Measurements from ENCODE around the gene RAB43. TPM values are rescaled to one million over a fixed set of nuclear protein-coding genes. Genes with fewer than 3 reads are reported as not detected.
"Not testable (repeated sequence)": the region's sequence is repeated elsewhere in the genome, so short reads cannot be mapped to it uniquely, and the experiment has no call there.

RAB43 gene
- 5.1 TPM for total RNA-seq
- long read RNA-seq, full-length matches to known transcripts, result 10 of 11 reads
- long read RNA-seq, partial matches to known transcripts, result 0 of 11 reads
- long read RNA-seq, other reads (novel, unspliced or antisense), result 1 of 11 reads

DNA sequence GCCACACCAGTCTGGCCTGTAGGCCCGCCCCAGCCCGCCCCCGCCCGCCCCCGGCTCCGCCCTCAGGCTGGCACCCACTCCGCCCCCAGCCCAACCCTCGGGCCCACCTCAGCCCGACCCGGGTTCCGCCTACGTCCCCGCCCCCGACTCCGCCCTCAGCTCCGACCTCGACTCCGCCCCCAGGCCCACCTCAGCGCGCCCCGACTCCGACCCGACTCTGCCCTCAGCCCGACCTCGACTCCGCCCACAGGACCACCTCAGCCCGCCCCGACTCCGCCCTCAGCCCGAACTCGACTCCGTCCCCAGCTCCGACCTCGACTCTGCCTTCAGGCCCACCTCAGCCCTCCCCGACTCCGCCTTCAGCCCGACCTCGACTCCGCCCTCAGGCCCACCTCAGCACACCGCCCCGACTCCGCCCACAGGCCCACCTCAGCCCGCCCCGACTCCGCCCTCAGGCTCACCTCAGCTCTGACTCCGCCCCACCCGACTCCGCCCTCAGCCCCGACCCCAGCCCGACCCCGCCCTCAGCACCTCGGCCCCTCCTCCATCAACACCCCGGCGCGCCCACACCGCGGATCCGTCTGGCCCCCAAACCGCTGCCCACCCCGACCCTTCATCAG lies at the start of gene RAB43:
Gene RAB43 (minus strand): TSS at position 13 of the 620 bp plus-strand sequence. CDS start 315 bp downstream, outside the sequence.
- DNase-seq (peak; percentile 93), ATAC-seq (ENCODE audit: poor library complexity) (peak; percentile 90)
- intact Hi-C loops (cut with DNase I), result no loop called here

DNA sequence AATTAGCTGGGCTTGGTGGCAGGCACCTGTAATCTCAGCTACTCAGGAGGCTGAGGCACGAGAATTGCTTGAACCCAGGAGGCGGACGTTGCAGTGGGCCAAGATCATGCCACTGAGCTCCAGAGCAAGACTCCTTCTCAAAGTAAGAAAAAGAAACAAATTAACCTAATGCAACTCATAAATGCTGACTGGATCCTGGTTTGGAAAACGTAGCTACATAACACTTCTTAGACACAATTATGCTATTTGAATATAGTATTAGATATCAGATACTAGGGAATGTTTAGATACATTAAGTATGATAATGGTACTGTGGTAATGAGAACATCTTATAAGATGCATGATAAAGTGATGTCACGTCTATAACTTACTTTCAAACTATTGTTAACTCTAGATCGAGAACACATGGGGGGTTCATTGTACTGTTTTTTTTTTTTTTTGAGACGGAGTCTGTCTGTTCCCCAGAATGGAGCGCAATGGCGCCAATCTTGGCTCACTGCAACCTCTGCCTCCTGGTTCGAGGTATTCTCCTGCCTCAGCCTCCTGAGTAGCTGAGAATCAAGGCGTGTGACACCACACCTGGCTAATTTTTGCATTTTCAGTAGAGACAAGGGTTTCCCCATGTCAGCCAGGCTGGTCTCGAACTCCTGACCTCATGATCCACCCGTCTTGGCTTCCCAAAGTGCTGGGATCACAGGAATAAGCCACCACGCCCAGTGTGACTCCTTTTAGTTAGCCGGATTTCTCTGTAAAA lies 45.2 kb upstream of the RAB43 start:
- ATAC-seq (ENCODE audit: poor library complexity), result no peak
- DNase-seq, result no peak
- intact Hi-C loops (cut with DNase I), result no loop called here

DNA sequence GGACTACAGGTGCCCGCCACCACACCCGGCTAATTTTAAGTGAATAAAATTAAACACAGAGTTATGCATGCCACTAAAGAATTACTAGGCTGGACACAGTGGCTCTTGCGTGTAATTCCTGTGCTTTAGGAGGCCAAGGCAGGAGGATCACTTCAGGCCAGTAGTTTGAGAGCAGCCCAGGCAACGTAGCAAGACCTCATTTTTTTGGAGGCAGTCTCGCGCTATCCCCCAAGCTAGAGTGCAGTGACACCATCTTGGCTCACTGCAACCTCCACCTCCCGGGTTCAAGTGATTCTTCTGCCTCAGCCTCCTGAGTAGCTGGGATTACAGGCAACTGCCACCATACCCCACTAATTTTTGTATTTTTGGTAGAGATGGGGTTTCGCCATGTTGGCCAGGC lies 44.0 kb upstream of the RAB43 start:
- DNase-seq; intact Hi-C loops (cut with DNase I); ATAC-seq (ENCODE audit: poor library complexity): not testable (repeated sequence)

DNA sequence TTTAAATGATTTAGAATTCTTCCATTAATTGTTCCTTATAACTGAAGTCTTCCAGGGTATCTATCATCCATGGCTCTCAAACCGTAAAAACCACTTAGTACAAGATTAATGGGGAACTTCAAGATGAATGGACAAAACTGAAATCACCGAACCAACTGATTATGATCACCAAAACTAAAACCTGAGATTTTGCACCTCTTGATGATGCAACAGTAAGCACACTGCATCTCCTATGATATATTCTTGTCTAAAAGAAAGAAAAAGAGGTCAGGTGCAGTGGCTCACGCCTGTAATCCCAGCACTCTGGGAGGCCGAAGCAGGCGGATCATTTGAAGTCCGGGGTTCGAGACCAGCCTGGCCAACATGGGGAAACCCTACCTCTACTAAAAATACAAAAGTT lies 42.9 kb upstream of the RAB43 start:
- ATAC-seq (ENCODE audit: poor library complexity) (no peak), DNase-seq (no peak)

GRCh38 chr3:129162729-129163579 lies 41.4 kb upstream of the RAB43 start:
- intact Hi-C loops (cut with DNase I), result no loop called here
- ATAC-seq (ENCODE audit: poor library complexity) (no peak), DNase-seq (no peak)

More for the DNA sequence above, 42.9 kb upstream of the RAB43 start:
- intact Hi-C loops (cut with DNase I), result no loop called here

GRCh38 chr3:129161860-129162271 lies 40.3 kb upstream of the RAB43 start:
- no peak for DNase-seq
- peak; percentile 2 for ATAC-seq (ENCODE audit: poor library complexity)
- intact Hi-C loops (cut with DNase I), result no loop called here

- peak; percentile 92 for DNase-seq
- peak; percentile 97 for ATAC-seq (ENCODE audit: poor library complexity)
- intact Hi-C loops (cut with DNase I), result no loop called here
Observed at GRCh38 chr3:129160891-129161859, 39.6 kb upstream of the RAB43 start, which contains the start of gene ISY1. Gene ISY1 (minus strand): TSS chr3:129161063. CDS start chr3:129160975, 88 bp downstream.

DNA sequence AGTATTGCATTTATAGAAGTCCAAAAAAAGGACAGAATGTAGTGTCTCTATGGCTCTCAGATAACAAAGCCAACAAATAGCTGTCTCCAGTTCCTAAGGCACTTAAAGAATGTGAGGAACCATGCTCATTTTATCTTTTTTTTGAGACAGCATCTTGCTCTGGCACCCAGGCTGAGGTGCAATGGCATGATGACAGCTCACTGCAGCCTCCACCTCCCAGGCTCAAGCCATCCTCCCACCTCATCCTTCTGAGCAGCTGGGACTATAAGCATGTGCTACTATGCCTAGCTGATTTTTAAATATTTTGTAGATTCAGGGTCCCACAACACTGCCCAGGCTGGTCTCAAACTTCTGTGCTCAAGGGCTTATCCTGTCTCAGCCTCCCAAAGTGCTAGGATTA lies 23.2 kb upstream of the RAB43 start:
- ATAC-seq (ENCODE audit: poor library complexity) (no peak), DNase-seq (no peak)
- intact Hi-C loops (cut with DNase I), result no loop called here

DNA sequence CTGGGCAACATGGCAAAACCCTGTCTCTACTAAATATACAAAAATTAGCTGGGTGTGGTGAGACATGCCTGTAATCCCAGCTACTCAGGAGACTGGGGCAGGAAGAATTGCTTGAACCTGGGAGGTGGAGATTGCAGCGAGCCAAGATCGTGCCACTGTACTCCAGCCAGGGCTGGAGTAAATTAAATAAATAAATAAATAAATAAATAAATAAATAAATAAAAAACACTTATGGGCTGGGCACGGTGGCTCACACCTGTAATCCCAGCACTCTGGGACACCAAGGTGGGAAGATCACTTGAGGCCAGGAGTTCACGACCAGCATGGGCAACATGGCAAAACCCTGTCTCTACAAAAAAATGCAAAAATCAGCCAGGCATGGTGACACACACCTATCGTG lies 19.4 kb upstream of the RAB43 start:
- intact Hi-C loops (cut with DNase I); ATAC-seq (ENCODE audit: poor library complexity); DNase-seq: not testable (repeated sequence)

DNA sequence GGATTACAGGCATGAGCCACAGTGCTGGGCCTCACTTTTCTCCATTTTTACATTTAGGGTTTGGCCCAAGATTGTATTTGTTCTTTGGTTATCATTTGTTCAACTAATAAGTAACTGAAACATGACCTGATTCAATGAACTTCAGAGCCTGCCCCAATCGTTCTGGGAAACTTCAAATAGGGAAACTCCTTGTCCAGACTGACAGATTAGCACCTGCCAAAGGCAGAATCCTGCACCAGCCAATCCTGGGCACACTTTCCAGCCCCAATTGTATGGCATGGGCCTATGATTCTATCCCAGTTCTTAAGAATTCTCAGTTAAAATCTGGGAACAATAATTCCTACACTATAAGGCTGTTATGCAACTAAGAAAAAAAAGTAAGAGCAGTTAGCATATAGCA lies 18.3 kb upstream of the RAB43 start:
- intact Hi-C loops (cut with DNase I), result no loop called here
- DNase-seq (no peak), ATAC-seq (ENCODE audit: poor library complexity) (no peak)

GRCh38 chr3:129136275-129136674 lies 14.7 kb upstream of the RAB43 start:
- ATAC-seq (ENCODE audit: poor library complexity); intact Hi-C loops (cut with DNase I); DNase-seq: not testable (repeated sequence)

DNA sequence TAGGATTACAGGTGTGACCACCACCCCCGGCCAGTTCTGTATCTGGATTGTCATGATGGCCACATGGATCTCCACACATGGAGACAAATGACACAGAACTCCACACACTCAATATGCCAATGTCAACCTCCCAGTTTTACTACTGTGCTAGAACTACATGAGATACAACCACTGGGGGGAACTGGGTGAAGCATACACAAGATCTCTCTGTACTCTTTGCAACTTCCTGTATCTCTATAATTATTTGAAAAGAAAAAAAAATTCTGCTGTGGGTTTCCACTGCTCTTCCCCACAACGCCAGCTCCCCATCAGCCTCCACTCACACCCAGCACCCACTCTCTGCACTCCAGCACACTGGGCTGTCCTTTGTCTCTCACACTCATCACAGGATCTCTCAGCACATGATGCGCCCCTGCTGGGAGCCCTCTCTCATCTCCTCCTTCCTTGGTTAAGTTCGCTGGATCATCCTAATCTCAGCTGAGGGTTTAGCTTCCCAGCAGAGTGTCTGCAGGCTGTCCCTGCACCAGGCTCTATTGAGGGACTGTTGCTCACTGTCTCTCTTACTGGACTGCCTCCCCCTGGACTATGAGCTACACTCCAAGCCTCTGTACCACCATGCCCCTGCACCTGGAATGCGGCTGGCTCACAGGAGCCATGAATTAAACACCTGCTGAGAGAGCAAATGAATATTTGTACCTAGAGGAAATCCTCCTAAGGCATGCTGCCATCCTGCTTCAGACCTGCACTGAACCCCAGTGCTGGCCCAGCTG lies 10.7 kb upstream of the RAB43 start:
- peak; percentile 46 for ATAC-seq (ENCODE audit: poor library complexity)
- DNase-seq, result no peak
- intact Hi-C loops (cut with DNase I), result no loop called here

DNA sequence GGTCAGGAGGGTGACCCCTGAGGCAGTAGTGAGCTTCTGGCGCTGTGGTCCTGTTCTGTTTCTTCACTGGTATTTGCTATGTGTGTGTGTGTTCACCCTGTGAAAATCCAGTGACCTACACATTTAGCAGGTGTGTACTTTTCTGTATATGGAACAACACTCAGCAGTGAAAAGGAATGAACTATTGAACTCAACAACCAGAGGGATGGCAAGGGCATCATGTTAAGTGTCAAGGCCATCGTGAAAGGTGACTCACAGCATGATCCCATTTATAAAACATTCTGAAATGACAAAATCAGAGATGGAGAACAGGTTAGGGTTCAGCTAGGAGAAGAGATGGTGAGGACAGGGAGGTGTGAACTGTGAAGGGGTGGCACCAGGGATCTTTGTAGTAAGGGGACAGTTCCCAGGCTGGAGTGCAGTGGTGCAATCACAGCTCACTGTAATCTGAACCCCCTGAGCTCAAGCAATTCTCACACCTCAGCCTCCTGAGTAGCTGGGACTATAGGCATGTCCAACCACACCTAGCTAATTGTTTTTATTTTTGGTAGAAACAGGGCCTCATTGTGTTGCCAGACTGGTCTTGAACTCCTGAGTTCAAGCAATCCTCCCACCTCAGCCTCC lies 10.0 kb upstream of the RAB43 start:
- intact Hi-C loops (cut with DNase I), result no loop called here
- no peak for DNase-seq
- no peak for ATAC-seq (ENCODE audit: poor library complexity)

DNA sequence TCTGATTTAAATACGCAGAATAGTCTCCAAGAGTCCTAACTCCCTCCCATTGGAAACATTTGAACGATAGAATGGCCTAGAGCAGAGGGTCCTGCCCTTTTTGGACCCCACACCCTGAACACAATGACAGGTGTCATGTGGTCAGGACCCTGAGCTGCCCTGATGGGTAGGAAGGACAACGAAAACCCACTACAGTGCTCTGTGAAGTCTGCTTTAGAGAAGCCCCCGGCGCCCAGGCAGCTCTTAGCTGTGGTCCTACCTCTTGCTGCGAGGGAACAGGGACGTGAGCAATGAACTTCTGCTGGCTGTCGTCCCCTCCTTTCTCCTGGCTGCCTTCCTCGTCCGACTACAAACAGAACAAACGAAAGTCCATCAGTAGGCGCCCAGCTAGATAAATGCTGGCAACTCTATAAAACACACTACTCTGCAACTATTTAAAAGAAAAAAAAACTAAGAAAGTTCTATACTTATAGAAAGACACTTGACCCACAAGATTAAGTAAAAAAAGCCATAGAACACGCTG lies 8.7 kb upstream of the RAB43 start:
- DNase-seq (no peak), ATAC-seq (ENCODE audit: poor library complexity) (no peak)
- intact Hi-C loops (cut with DNase I), result no loop called here

DNA sequence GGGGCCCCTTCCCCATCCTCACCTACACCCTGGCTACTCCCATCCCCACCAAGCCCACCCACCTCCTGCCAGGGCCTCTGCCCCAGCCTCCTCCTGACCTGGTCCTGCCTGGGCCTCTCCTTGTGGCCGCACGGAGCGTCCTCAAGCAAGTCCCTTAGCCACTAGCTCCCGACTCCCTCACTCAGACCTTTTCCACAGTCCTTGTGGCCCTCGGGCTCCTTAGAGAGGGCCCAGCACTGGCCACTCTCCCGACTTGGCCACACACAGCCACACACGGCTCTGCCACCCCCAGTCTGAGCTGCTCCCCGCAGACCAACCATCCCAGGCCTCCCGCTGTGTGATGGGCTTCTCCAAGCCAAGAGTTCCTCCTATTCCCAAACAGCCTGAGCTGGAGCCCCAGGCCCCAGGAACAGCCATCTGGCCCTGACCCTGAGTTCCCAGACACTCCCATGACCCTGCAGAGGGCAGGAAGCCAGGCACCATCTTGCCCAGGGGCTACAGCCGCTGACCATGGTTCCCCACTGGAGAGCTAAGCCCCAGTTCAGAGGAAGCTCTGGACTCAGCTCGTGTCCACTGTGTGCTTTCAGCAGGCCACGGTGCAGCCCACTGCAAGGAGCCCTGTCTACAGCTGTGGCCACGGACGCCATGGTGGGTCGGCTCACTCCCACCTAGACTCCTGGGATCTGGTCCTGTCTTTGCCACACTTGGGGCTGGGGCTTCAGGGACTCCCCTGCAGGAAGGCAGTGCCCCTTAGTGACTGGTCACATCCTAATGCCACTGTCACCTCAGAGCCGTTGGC lies 7.0 kb upstream of the RAB43 start:
- ATAC-seq (ENCODE audit: poor library complexity) (no peak), DNase-seq (no peak)
- intact Hi-C loops (cut with DNase I), result no loop called here

DNA sequence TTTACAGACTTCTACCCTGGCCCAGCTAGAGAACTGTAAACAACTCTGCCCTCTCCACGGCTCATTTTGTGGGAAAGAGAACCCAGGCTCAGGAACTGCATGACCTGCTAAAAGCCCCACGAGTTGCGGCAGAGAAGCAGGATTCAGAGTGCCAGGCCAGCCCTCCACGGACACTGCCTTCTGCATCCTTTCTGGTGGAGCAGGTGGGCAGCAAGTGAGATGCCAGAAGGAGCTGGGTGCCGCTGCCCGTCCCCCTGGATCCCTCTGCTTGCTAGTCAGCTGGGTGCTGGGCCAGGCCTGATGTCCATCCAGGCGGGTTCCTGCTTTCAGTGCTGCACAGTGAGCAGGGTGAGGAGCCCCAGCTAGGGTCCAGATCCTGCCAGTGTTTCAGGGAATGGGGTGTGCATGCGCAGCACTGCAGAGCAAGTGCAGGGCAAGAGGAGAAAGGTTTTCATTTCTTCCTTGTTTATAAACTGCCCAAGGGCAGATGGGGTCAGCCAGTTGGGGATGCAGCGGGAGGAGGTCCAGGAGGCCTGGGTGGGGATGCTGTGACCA lies 5.2 kb upstream of the RAB43 start:
- no peak for ATAC-seq (ENCODE audit: poor library complexity)
- no peak for DNase-seq
- intact Hi-C loops (cut with DNase I), result no loop called here

All from Right ventricle myocardium superior (tissue), 1 donor.